ENCODE results near the gene STAT2. TPM values are rescaled to one million over a fixed set of nuclear protein-coding genes. Genes with fewer than 3 reads are reported as not detected.

STAT2 gene
- total and polyA plus RNA-seq, 9 of the 15 experiments (the other 6 are each of a cell fraction or from before 2014, with no cell fraction given), result 15.5 to 46.9 (median 40.1) TPM

- TF ChIP-seq SFPQ (IDR thresholded peaks at IDR 0.05; ENCODE audit: low read depth, low read length), result no peak
- TF ChIP-seq TFE3 (CRISPR knock-in tag; IDR thresholded peaks at IDR 0.05), result no peak
- no peak for TF ChIP-seq CBFA2T3 (IDR thresholded peaks at IDR 0.05)
- TF ChIP-seq ZNF197 (CRISPR knock-in tag; IDR thresholded peaks at IDR 0.05; ENCODE audit: low read depth), result no peak
- TF ChIP-seq THAP12 (CRISPR knock-in tag; IDR thresholded peaks at IDR 0.05), result no peak
- TF ChIP-seq NR4A1 (CRISPR knock-in tag; IDR thresholded peaks at IDR 0.05), result no peak
- no peak for TF ChIP-seq NR4A1 (tag; IDR thresholded peaks at IDR 0.05)
- no peak for TF ChIP-seq TSC22D4 (tag; IDR thresholded peaks at IDR 0.05)
- no peak for TF ChIP-seq NFIX (CRISPR knock-in tag; IDR thresholded peaks at IDR 0.05; ENCODE audit: low read depth)
- peak; percentile 77 to 97; a peak in 3 of 4 replicates for TF ChIP-seq SIN3A (IDR thresholded peaks at IDR 0.05; ENCODE audit: borderline replicate concordance in 2 of 2, control insufficient read depth in 1 of 2, low read depth in 2 of 2, low read length in 2 of 2)
- peak; percentile 59; the same call in 1 of the 2 replicates for TF ChIP-seq NKRF (IDR thresholded peaks at IDR 0.05; ENCODE audit: borderline replicate concordance)
- TF ChIP-seq KLF6 (CRISPR knock-in tag; IDR thresholded peaks at IDR 0.05; ENCODE audit: borderline replicate concordance), result no peak
- TF ChIP-seq HIVEP1 (CRISPR knock-in tag; IDR thresholded peaks at IDR 0.05), result no peak
- no peak for TF ChIP-seq ZNF551 (CRISPR knock-in tag; IDR thresholded peaks at IDR 0.05)
- no peak for TF ChIP-seq DNMT1 (IDR thresholded peaks at IDR 0.05)
- no peak for TF ChIP-seq RHOXF2B (CRISPR knock-in tag; conservative IDR thresholded peaks at IDR 0.05)
- no peak for TF ChIP-seq EGR1 (conservative IDR thresholded peaks at IDR 0.05)
- no peak for TF ChIP-seq ESRRB (CRISPR knock-in tag; IDR thresholded peaks at IDR 0.05; ENCODE audit: borderline replicate concordance)
- TF ChIP-seq CCNT2 (IDR thresholded peaks at IDR 0.05; ENCODE audit: borderline replicate concordance, extremely low read depth, insufficient read length, low read depth, low read length), result peak; percentile 52
Observed at GRCh38 chr12:56359851-56360767, at the start of gene STAT2 (continued).

All from K562 (cell line).